SK-N-SH treated with all-trans-retinoic acid at 6 μM for 48 hours (cell line): ENCODE measurements around the gene SPATS2.

ENCODE experiments used
- ATAC-seq: fragments of 200-7000 bp; cut with Tn5 transposase; 3 replicates; pipeline ENCODE4 v1.9.1; 2020; ENCODE audit warnings: mild to moderate bottlenecking, moderate library complexity
- ARNTL ChIP-seq: fragments of 450-650 bp; formaldehyde crosslinking; IDR thresholded peaks from 2 replicates; pipeline ENCODE4 v1.5.0; 2020; ENCODE audit warnings: low read depth, mild to moderate bottlenecking, moderate library complexity, borderline replicate concordance
- BACH2 ChIP-seq: fragments of 250-450 bp; sonication (Bioruptor Pico); IDR thresholded peaks from 2 replicates; pipeline ENCODE4 v1.9.0; 2021; ENCODE audit warnings: mild to moderate bottlenecking, borderline replicate concordance
- CSDC2 ChIP-seq: fragments of 250-450 bp; sonication (Bioruptor Pico); IDR thresholded peaks from 2 replicates; pipeline ENCODE4 v1.5.0; 2020; ENCODE audit warnings: mild to moderate bottlenecking, moderate library complexity
- CSRNP3 ChIP-seq: fragments of 250-450 bp; sonication (Bioruptor Pico); IDR thresholded peaks from 2 replicates; pipeline ENCODE4 v1.5.1; 2021; ENCODE audit warnings: mild to moderate bottlenecking, moderate library complexity
- ESRRG ChIP-seq: fragments of 250-450 bp; sonication (Bioruptor Pico); IDR thresholded peaks from 2 replicates; pipeline ENCODE4 v1.6.1; 2021; ENCODE audit warnings: mild to moderate bottlenecking
- GLIS3 ChIP-seq: fragments of 250-450 bp; sonication (Bioruptor Pico); IDR thresholded peaks from 2 replicates; pipeline ENCODE4 v1.5.0; 2020; ENCODE audit warnings: mild to moderate bottlenecking, moderate library complexity
- OSR1 ChIP-seq: fragments of 250-450 bp; sonication (Bioruptor Pico); IDR thresholded peaks from 2 replicates; pipeline ENCODE4 v1.8.0; 2022; ENCODE audit warnings: moderate library complexity, mild to moderate bottlenecking, inconsistent platforms
- POU6F1 ChIP-seq: fragments of 250-450 bp; sonication (Bioruptor Pico); IDR thresholded peaks from 2 replicates; pipeline ENCODE4 v1.8.0; 2021; ENCODE audit warnings: low read depth, mild to moderate bottlenecking, moderate library complexity, borderline replicate concordance
- PPARA ChIP-seq: fragments of 250-450 bp; sonication (Bioruptor Pico); IDR thresholded peaks from 2 replicates; pipeline ENCODE4 v1.5.0; 2020; ENCODE audit warnings: mild to moderate bottlenecking, borderline replicate concordance
- RARB ChIP-seq: fragments of 250-450 bp; sonication (Bioruptor Pico); IDR thresholded peaks from 2 replicates; pipeline ENCODE4 v1.8.0; 2021; ENCODE audit warnings: mild to moderate bottlenecking, moderate library complexity
- SNAI2 ChIP-seq: fragments of 250-450 bp; sonication (Bioruptor Pico); IDR thresholded peaks from 2 replicates; pipeline ENCODE4 v1.5.0; 2020; ENCODE audit warnings: mild to moderate bottlenecking, moderate library complexity
- TCF4 ChIP-seq: fragments of 250-450 bp; sonication (Bioruptor Pico); IDR thresholded peaks from 2 replicates; pipeline ENCODE4 v1.8.0; 2021; ENCODE audit warnings: mild to moderate bottlenecking, moderate library complexity, borderline replicate concordance
- TOX ChIP-seq: fragments of 250-450 bp; sonication (Bioruptor Pico); IDR thresholded peaks from 2 replicates; pipeline ENCODE4 v1.8.0; 2021; ENCODE audit warnings: mild to moderate bottlenecking, moderate library complexity, borderline replicate concordance
- ZC3H10 ChIP-seq: fragments of 250-450 bp; sonication (Bioruptor Pico); IDR thresholded peaks from 2 replicates; pipeline ENCODE4 v1.5.1; 2021; ENCODE audit warnings: mild to moderate bottlenecking, moderate library complexity
- ZFP3 ChIP-seq: fragments of 250-450 bp; sonication (Bioruptor Pico); IDR thresholded peaks from 2 replicates; pipeline ENCODE4 v1.5.0; 2020; ENCODE audit warnings: mild to moderate bottlenecking, moderate library complexity
- ZFP30 ChIP-seq: fragments of 450-650 bp; formaldehyde crosslinking; IDR thresholded peaks from 2 replicates; pipeline ENCODE4 v1.5.0; 2022; ENCODE audit warnings: mild to moderate bottlenecking, moderate library complexity
- ZNF565 ChIP-seq: fragments of 450-650 bp; formaldehyde crosslinking; conservative IDR thresholded peaks from 2 replicates; pipeline ENCODE4 v1.5.0; 2020; ENCODE audit warnings: low read depth, mild to moderate bottlenecking, moderate library complexity
- ZNF70 ChIP-seq: fragments of 450-650 bp; formaldehyde crosslinking; IDR thresholded peaks from 2 replicates; pipeline ENCODE4 v1.5.0; 2020; ENCODE audit warnings: mild to moderate bottlenecking, moderate library complexity
- ZNF8 ChIP-seq: fragments of 450-650 bp; formaldehyde crosslinking; IDR thresholded peaks from 2 replicates; pipeline ENCODE4 v1.5.0; 2020; ENCODE audit warnings: mild to moderate bottlenecking, moderate library complexity
- TF ChIP-seq, protein P1 (sequence below): fragments of 250-450 bp; sonication (Bioruptor Pico); IDR thresholded peaks from 2 replicates; pipeline ENCODE4 v1.5.0; 2020; ENCODE audit warnings: mild to moderate bottlenecking, moderate library complexity
- TF ChIP-seq, protein P2 (sequence below): fragments of 250-450 bp; sonication (Bioruptor Pico); IDR thresholded peaks from 2 replicates; pipeline ENCODE4 v1.8.0; 2020; ENCODE audit warnings: mild to moderate bottlenecking, moderate library complexity, borderline replicate concordance

SPATS2 gene

GRCh38 chr12:49543914-49544815, 176.9 kb downstream of the SPATS2 start:
- ATAC-seq: no peak
- TF ChIP-seq POU6F1 (no peak), ZFP30 (CRISPR knock-in tag) (no peak), ZFP3 (CRISPR knock-in tag) (no peak), ZC3H10 (CRISPR knock-in tag) (no peak), GLIS3 (CRISPR knock-in tag) (no peak), ZNF8 (CRISPR knock-in tag) (no peak), ZNF565 (CRISPR knock-in tag) (no peak)

DNA sequence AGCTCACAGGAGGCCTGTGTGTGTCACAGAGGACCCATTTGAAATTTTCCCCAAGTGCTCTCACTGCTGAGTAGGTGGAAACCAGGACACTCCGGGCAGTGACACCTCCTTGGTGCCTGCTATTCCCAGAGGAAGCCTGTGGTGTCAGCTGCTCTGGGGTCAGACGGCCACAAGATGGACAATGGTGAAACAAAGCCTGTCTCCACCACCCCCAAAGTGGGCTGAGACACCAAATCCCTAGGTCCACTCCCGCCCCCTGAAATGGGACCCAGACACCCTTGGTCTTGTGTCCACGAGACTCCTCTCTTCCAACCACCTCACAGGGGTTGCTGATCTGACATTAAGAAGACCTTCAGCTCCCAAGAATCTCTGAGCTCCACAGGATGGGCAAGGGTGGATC, 178.6 kb downstream of the SPATS2 start:
- ATAC-seq: no peak
- no peak for TF ChIP-seq ZFP3 (CRISPR knock-in tag)
- no peak for TF ChIP-seq GLIS3 (CRISPR knock-in tag)
- TF ChIP-seq CSDC2 (CRISPR knock-in tag): no peak
- no peak for TF ChIP-seq SNAI2 (CRISPR knock-in tag)
- TF ChIP-seq POU6F1: no peak
- TF ChIP-seq CSRNP3: no peak
- no peak for TF ChIP-seq ZNF8 (CRISPR knock-in tag)
- no peak for TF ChIP-seq ARNTL (CRISPR knock-in tag)
- no peak for TF ChIP-seq ZNF565 (CRISPR knock-in tag)
- TF ChIP-seq RARB (CRISPR knock-in tag): no peak

DNA sequence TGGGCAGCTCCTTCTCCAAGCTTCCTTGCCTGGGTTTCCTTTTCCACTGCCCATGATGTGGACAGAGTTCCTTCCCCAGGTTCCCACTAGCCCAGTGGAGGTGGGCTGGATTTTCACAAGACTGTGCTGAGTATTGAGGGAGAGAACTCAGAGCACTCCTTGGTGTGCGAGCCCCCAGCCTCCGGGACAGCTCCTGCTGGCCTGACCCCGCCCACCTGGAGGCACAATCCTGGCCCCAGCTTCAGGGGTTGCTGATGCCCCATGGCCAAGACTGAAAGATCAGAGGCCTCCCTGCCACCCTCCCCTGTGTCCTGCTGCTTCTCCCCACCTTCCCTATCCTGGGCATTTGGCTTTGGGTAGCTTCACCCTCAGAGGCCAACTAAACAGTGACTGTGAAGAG, 179.2 kb downstream of the SPATS2 start:
- no peak for TF ChIP-seq ZNF70 (CRISPR knock-in tag)
- TF ChIP-seq PPARA: no peak
- no peak for TF ChIP-seq ZNF8 (CRISPR knock-in tag)
- no peak for TF ChIP-seq ARNTL (CRISPR knock-in tag)
- TF ChIP-seq OSR1: no peak
- TF ChIP-seq, protein P1, sequence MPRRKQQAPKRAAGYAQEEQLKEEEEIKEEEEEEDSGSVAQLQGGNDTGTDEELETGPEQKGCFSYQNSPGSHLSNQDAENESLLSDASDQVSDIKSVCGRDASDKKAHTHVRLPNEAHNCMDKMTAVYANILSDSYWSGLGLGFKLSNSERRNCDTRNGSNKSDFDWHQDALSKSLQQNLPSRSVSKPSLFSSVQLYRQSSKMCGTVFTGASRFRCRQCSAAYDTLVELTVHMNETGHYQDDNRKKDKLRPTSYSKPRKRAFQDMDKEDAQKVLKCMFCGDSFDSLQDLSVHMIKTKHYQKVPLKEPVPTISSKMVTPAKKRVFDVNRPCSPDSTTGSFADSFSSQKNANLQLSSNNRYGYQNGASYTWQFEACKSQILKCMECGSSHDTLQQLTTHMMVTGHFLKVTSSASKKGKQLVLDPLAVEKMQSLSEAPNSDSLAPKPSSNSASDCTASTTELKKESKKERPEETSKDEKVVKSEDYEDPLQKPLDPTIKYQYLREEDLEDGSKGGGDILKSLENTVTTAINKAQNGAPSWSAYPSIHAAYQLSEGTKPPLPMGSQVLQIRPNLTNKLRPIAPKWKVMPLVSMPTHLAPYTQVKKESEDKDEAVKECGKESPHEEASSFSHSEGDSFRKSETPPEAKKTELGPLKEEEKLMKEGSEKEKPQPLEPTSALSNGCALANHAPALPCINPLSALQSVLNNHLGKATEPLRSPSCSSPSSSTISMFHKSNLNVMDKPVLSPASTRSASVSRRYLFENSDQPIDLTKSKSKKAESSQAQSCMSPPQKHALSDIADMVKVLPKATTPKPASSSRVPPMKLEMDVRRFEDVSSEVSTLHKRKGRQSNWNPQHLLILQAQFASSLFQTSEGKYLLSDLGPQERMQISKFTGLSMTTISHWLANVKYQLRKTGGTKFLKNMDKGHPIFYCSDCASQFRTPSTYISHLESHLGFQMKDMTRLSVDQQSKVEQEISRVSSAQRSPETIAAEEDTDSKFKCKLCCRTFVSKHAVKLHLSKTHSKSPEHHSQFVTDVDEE (CRISPR knock-in tag): no peak
- no peak for TF ChIP-seq POU6F1
- no peak for TF ChIP-seq ZFP30 (CRISPR knock-in tag)
- TF ChIP-seq SNAI2 (CRISPR knock-in tag): no peak
- TF ChIP-seq ZNF565 (CRISPR knock-in tag): no peak
- no peak for TF ChIP-seq ZFP3 (CRISPR knock-in tag)
- no peak for TF ChIP-seq TCF4
- TF ChIP-seq, protein P2, sequence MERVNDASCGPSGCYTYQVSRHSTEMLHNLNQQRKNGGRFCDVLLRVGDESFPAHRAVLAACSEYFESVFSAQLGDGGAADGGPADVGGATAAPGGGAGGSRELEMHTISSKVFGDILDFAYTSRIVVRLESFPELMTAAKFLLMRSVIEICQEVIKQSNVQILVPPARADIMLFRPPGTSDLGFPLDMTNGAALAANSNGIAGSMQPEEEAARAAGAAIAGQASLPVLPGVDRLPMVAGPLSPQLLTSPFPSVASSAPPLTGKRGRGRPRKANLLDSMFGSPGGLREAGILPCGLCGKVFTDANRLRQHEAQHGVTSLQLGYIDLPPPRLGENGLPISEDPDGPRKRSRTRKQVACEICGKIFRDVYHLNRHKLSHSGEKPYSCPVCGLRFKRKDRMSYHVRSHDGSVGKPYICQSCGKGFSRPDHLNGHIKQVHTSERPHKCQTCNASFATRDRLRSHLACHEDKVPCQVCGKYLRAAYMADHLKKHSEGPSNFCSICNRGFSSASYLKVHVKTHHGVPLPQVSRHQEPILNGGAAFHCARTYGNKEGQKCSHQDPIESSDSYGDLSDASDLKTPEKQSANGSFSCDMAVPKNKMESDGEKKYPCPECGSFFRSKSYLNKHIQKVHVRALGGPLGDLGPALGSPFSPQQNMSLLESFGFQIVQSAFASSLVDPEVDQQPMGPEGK (CRISPR knock-in tag): no peak
- no peak for TF ChIP-seq TOX (CRISPR knock-in tag)
- TF ChIP-seq CSRNP3: no peak
- no peak for TF ChIP-seq RARB (CRISPR knock-in tag)
- TF ChIP-seq CSDC2 (CRISPR knock-in tag): no peak
- TF ChIP-seq ESRRG (CRISPR knock-in tag): no peak
- no peak for TF ChIP-seq BACH2 (CRISPR knock-in tag)
- TF ChIP-seq GLIS3 (CRISPR knock-in tag): no peak

More for the DNA sequence above, 179.2 kb downstream of the SPATS2 start:
- no peak for ATAC-seq
